Activated CD4-positive, alpha-beta T cell treated with anti-CD3 and anti-CD28 coated beads, Interleukin-2, amount 50 U/mL, for 1 hour (primary cell): Measurements from ENCODE around the gene XAB2.
"Not testable (repeated sequence)": the region's sequence is repeated elsewhere in the genome, so short reads cannot be mapped to it uniquely, and the experiment has no call there.

ENCODE experiments used
- DNase-seq: peaks from one replicate; pipeline ENCODE4 v3.0.0-alpha.2; 2020

Gene XAB2

GRCh38 chr19:7611541-7612279 lies 17.6 kb downstream of the XAB2 start:
- no peak for DNase-seq

GRCh38 chr19:7610491-7611240 lies 18.7 kb downstream of the XAB2 start:
- DNase-seq, result no peak

- no peak for DNase-seq
These were observed 21.3 kb downstream of the XAB2 start for GRCh38 chr19:7607874-7608560.

GRCh38 chr19:7607212-7607873 lies 22.0 kb downstream of the XAB2 start:
- no peak for DNase-seq

- DNase-seq, result no peak
These were observed 23.1 kb downstream of the XAB2 start for GRCh38 chr19:7606289-7606688.

- DNase-seq, result no peak
These were observed 23.7 kb downstream of the XAB2 start for GRCh38 chr19:7605490-7606222.

- no peak for DNase-seq
These were observed 25.4 kb downstream of the XAB2 start for GRCh38 chr19:7603919-7604318.

GRCh38 chr19:7602935-7603497 lies 26.3 kb downstream of the XAB2 start:
- no peak for DNase-seq

- no peak for DNase-seq
These were observed 27.0 kb downstream of the XAB2 start for GRCh38 chr19:7602240-7602934.

GRCh38 chr19:7600721-7601120 lies 28.6 kb downstream of the XAB2 start:
- no peak for DNase-seq

GRCh38 chr19:7598180-7598579 lies 31.2 kb downstream of the XAB2 start:
- DNase-seq, result no peak

GRCh38 chr19:7597689-7598088 lies 31.7 kb downstream of the XAB2 start:
- DNase-seq, result no peak

GRCh38 chr19:7596211-7596937 lies 33.0 kb downstream of the XAB2 start:
- no peak for DNase-seq

- peak; percentile 37 for DNase-seq
These were observed 33.7 kb downstream of the XAB2 start, which contains the start of gene CAMSAP3 for GRCh38 chr19:7595466-7596133. CAMSAP3 (plus strand) TSS chr19:7595863; CDS start chr19:7596003, 140 bp downstream.

- no peak for DNase-seq
These were observed 39.1 kb downstream of the XAB2 start for GRCh38 chr19:7590256-7590655.

- DNase-seq, result no peak
These were observed 39.5 kb downstream of the XAB2 start for GRCh38 chr19:7589822-7590221.

GRCh38 chr19:7582446-7582845 lies 46.9 kb downstream of the XAB2 start:
- DNase-seq, result no peak

- DNase-seq, result no peak
These were observed 50.2 kb downstream of the XAB2 start for GRCh38 chr19:7579182-7579581.

- no peak for DNase-seq
These were observed 51.2 kb downstream of the XAB2 start for GRCh38 chr19:7578127-7578526.

- DNase-seq, result not testable (repeated sequence)
These were observed 51.9 kb downstream of the XAB2 start for GRCh38 chr19:7577422-7577821.
